OCI-LY7 (cell line): ENCODE results near the gene SERPIND1. TPM values are rescaled to one million over a fixed set of nuclear protein-coding genes. Genes with fewer than 3 reads are reported as not detected.

Experiments
- BruUV-seq: library from RNA; stranded (reverse); fragments of 400-500 nt; replicated peaks from 2 replicates; lab custom pipeline; 2021; lab: Mats Ljungman, UMichigan
- CTCF ChIA-PET: fragments of 300-600 bp; sonication (Branson Sonifier 250); formaldehyde crosslinking; loops from one replicate; lab custom pipeline; 2022; ENCODE audit warnings: antibody characterized with exemption; ENCODE audit not compliant: unreplicated experiment; lab: Charles Lee
- POLR2A ChIA-PET: fragments of 300-600 bp; sonication (Branson Sonifier 250); formaldehyde crosslinking; loops from one replicate; lab custom pipeline; 2022; ENCODE audit warnings: antibody characterized with exemption; lab: Charles Lee
- DNase-seq: peaks from one replicate; pipeline ENCODE4 v3.0.0-alpha.2; 2015; ENCODE audit warnings: low spot score
- H2AFZ ChIP-seq: fragments of 200-600 bp; sonication (generic), shearing (Covaris generic); 2 replicates; pipeline ENCODE4 v1.6.1; 2014; ENCODE audit warnings: mild to moderate bottlenecking, antibody characterized with exemption, low read length, moderate library complexity
- H3K27ac ChIP-seq: fragments of 200-600 bp; sonication (generic); 2 replicates; pipeline ENCODE4 v1.5.1; 2014; ENCODE audit warnings: mixed run types, low read depth, mild to moderate bottlenecking, moderate library complexity, low read length, inconsistent platforms; ENCODE audit not compliant: poor library complexity, severe bottlenecking
- H3K36me3 ChIP-seq: fragments of 200-600 bp; sonication (generic); 2 replicates; pipeline ENCODE4 v1.6.1; 2014; ENCODE audit warnings: mild to moderate bottlenecking, antibody characterized with exemption, low read length, moderate library complexity, mixed read lengths; ENCODE audit not compliant: insufficient read depth
- H3K4me1 ChIP-seq: fragments of 200-600 bp; sonication (generic); 2 replicates; pipeline ENCODE4 v1.5.1; 2014; ENCODE audit warnings: mild to moderate bottlenecking, low read length; ENCODE audit not compliant: insufficient read depth, poor library complexity, severe bottlenecking
- H3K4me2 ChIP-seq: fragments of 200-600 bp; sonication (generic); 2 replicates; pipeline ENCODE4 v1.6.1; 2014; ENCODE audit warnings: mild to moderate bottlenecking, low read length
- H3K4me3 ChIP-seq: fragments of 200-600 bp; sonication (generic); 2 replicates; pipeline ENCODE4 v1.5.1; 2014; ENCODE audit warnings: mild to moderate bottlenecking, low read depth, low read length; ENCODE audit not compliant: poor library complexity, severe bottlenecking
- H3K79me2 ChIP-seq: fragments of 200-600 bp; sonication (generic); 2 replicates; pipeline ENCODE4 v1.6.1; 2016; ENCODE audit warnings: low read depth, mild to moderate bottlenecking, low read length, moderate library complexity, mixed read lengths; ENCODE audit not compliant: insufficient read depth
- H3K9me2 ChIP-seq: fragments of 200-600 bp; sonication (generic); 2 replicates; pipeline ENCODE4 v1.6.1; 2016; ENCODE audit warnings: mild to moderate bottlenecking, low read length, mixed read lengths; ENCODE audit not compliant: insufficient read depth
- H3K9me3 ChIP-seq: fragments of 200-600 bp; sonication (generic); 2 replicates; pipeline ENCODE4 v1.6.1; 2014; ENCODE audit warnings: mild to moderate bottlenecking, mixed run types, low read length, mixed read lengths
- H4K20me1 ChIP-seq: fragments of 200-600 bp; sonication (generic); 2 replicates; pipeline ENCODE4 v1.6.1; 2014; ENCODE audit warnings: mild to moderate bottlenecking, antibody characterized with exemption, low read length, moderate library complexity, mixed read lengths; ENCODE audit not compliant: insufficient read depth
- CTCF ChIP-seq: fragments of 200-600 bp; sonication (generic); conservative IDR thresholded peaks from 2 replicates; pipeline ENCODE4 v1.5.1; 2014; ENCODE audit warnings: mild to moderate bottlenecking, antibody characterized with exemption, low read length, moderate library complexity, mixed read lengths
- EZH2phosphoT487 ChIP-seq: fragments of 200-600 bp; sonication (generic); IDR thresholded peaks from 2 replicates; pipeline ENCODE4 v1.6.1; 2018; ENCODE audit warnings: low read depth, borderline replicate concordance, mild to moderate bottlenecking, mixed run types, antibody characterized with exemption, low read length, moderate library complexity, mixed read lengths
- intact Hi-C: fragments of 100-400 bp; cut with micrococcal nuclease; formaldehyde crosslinking; loops from one replicate; pipeline ENCODE4 v1.10.0; 2022; ENCODE audit not compliant: unreplicated experiment
- total RNA-seq, 2 experiments: library from RNA; depleted of rRNA in 1 of 2; stranded (reverse); fragments of >200 nt in 1 of 2; shearing (Covaris generic) in 1 of 2; gene quantifications; 2 replicates each; pipeline ENCODE4 v1.2.3, GENCODE V29; 2014 to 2022

Gene SERPIND1
- total RNA-seq, 2 experiments from 2014 or later, result not detected

GRCh38 chr22:20809538-20810185, 35.7 kb downstream of the SERPIND1 start:
- Histone ChIP-seq H3K4me3 (no peak overlapping the region), H2AFZ (no peak overlapping the region), H3K79me2 (no peaks in the 10 kb centered on the region), H3K36me3 (peaks cover 81% of the 10 kb centered on the region), H3K9me2 (no peaks in the 10 kb centered on the region), H3K4me2 (no peak overlapping the region), H4K20me1 (no peaks in the 10 kb centered on the region), H3K9me3 (no peaks in the 10 kb centered on the region), H3K4me1 (peaks cover 4% of the 10 kb centered on the region), H3K27ac (no peak overlapping the region)
- intact Hi-C loops, result no loop called here
- CTCF ChIA-PET, result no interaction called here
- no peak for TF ChIP-seq CTCF
- no peak for TF ChIP-seq EZH2phosphoT487
- no TSS peak for BruUV-seq
- POLR2A ChIA-PET, result no interaction called here
- DNase-seq, result no peak

GRCh38 chr22:20810645-20811044, 36.7 kb downstream of the SERPIND1 start:
- no peaks in the 10 kb centered on the region for H4K20me1 ChIP-seq
- H3K4me1 ChIP-seq, result peaks cover 4% of the 10 kb centered on the region
- no peaks in the 10 kb centered on the region for H3K9me2 ChIP-seq
- TF ChIP-seq CTCF (no peak), EZH2phosphoT487 (no peak)
- H2AFZ ChIP-seq, result no peak overlapping the region
- no peak overlapping the region for H3K27ac ChIP-seq
- DNase-seq, result no peak
- H3K9me3 ChIP-seq, result no peaks in the 10 kb centered on the region
- no peak overlapping the region for H3K4me3 ChIP-seq
- POLR2A ChIA-PET, result no interaction called here
- CTCF ChIA-PET, result interaction anchor here (0.5 kb wide), 1 partner anchor 298 kb away, joined by 3 read pairs; no protein-coding TSS in a partner anchor
- no TSS peak for BruUV-seq
- peaks cover 76% of the 10 kb centered on the region for H3K36me3 ChIP-seq
- no peaks in the 10 kb centered on the region for H3K79me2 ChIP-seq
- H3K4me2 ChIP-seq, result no peak overlapping the region
- intact Hi-C loops, result no loop called here

- intact Hi-C loops, result no loop called here
- POLR2A ChIA-PET, result no interaction called here
- CTCF ChIA-PET, result no interaction called here
These were observed 37.3 kb downstream of the SERPIND1 start for GRCh38 chr22:20811171-20811570.

More at GRCh38 chr22:20811171-20811570, 37.3 kb downstream of the SERPIND1 start:
- H3K79me2 ChIP-seq, result no peaks in the 10 kb centered on the region
- DNase-seq, result no peak
- no peak for TF ChIP-seq CTCF
- no peak for TF ChIP-seq EZH2phosphoT487
- no peak overlapping the region for H3K4me3 ChIP-seq
- H3K4me1 ChIP-seq, result peaks cover 4% of the 10 kb centered on the region
- no peaks in the 10 kb centered on the region for H4K20me1 ChIP-seq
- H3K27ac ChIP-seq, result no peak overlapping the region
- no peak overlapping the region for H2AFZ ChIP-seq
- BruUV-seq, result no TSS peak
- H3K9me2 ChIP-seq, result no peaks in the 10 kb centered on the region
- H3K9me3 ChIP-seq, result no peaks in the 10 kb centered on the region
- H3K36me3 ChIP-seq, result peaks cover 70% of the 10 kb centered on the region
- no peak overlapping the region for H3K4me2 ChIP-seq
